Stimulated activated CD8-positive, alpha-beta memory T cell treated with anti-CD3 and anti-CD28 coated beads, Interleukin-15, amount 100 ng/mL, for 24 hours (primary cell): ENCODE results near the gene MPZL3.
"Not testable (repeated sequence)": the region's sequence is repeated elsewhere in the genome, so short reads cannot be mapped to it uniquely, and the experiment has no call there.

ENCODE experiments used
- DNase-seq: peaks from one replicate; pipeline ENCODE4 v3.0.0-alpha.2; 2020; ENCODE audit warnings: low read depth

MPZL3 gene

DNA sequence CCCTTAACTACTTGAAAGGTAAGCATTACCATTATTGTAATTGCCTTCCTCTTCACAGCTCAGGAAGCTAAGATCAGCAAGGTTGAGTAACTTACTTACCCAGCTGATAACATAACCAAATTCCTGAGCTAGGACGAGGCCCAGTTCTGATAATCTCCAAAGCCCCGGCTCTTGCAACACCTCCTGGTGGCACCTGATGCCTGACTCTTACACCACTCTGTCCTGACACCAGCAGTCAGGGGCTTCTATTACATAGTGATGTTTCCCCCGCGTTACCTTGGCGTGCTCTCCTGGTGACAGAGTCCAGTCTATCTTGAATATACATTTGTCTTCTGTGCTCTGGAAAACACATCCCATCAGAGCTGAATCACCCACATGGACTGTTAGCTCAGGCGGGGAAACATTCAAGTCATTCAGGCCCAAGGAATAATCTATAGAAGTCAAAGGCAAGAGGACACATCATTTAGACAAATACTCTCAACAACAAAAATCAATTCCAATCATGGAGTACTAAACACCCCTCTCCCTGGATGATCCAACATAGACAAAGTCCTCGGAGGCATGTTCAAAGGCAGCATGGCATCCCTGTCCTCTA is 39.9 kb downstream of the MPZL3 start:
- DNase-seq = no peak

DNA sequence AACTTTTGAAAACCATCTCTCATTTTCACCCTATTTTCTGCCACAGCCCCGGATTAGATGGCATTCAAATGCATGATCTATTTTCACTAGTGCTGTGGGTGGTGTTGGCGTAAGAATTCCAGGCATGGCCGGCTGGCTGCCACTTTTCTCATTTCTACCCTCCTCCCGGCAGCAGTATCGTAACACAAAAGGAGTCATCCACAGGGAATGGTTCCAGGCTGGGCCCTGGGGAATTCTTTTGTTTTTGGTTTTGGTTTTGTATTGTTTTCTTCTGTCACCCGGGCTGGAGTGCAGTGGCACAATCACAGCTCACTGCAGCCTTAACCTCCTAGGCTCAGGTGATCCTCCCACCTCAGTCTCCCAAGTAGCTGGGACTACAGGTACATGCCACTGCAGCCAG is 41.2 kb downstream of the MPZL3 start:
- no peak for DNase-seq

DNA sequence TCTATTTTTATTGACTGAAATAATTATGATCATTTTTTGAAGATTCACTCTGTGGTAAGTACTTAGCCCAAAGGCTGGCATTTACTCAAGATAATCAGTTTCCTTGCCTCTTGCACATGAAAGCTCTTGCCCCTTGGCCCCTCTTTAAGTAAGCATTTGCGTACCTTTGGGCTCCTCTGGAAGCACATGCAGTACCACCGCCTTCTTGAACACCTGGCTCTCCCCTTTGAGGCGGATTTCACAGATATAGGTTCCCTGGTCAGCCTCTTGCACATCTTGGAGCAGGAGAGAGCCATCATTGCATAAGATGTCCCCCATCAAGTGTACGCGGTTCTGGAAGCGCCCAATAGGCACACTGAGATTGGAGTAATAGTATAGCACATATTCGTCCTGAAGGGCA is 41.8 kb downstream of the MPZL3 start:
- no peak for DNase-seq

DNA sequence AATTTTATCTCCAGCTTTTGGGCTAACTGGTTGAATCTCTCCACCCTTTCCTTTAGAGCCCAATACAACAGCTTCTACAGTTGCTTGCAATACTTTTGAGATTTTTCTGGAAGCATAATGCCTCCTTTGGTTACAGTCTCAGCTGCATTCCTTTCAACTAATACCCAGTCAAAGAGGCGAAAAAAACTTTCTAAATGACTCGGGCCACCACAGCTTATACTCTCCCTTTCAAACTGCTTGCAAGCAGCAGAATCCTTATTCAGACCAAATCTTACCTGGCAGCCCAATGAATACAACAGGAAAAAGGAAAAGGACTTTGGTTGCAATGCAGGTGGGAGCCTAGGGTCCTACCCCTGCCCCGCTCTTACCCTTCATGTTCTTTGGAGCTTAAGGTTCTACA is 43.1 kb downstream of the MPZL3 start:
- DNase-seq = no peak

DNA sequence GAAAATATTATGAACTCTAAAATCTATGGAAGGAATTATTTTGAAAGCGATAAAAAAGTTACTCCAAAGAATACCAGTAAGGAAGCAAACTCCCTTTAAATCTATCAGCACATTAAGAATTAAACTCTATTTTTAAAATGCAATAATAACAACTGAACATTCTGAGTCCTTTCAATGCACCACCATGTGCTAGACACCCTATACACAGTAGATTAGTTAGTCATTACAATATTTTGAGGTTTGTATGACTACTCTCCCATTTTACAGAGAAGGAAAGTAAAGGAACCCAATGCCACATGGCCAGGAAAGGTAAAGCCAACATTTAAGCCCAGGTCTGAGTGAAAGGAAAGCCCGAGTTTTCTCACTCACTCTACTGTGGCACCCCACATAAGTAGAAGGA is 45.1 kb downstream of the MPZL3 start:
- DNase-seq = no peak

DNA sequence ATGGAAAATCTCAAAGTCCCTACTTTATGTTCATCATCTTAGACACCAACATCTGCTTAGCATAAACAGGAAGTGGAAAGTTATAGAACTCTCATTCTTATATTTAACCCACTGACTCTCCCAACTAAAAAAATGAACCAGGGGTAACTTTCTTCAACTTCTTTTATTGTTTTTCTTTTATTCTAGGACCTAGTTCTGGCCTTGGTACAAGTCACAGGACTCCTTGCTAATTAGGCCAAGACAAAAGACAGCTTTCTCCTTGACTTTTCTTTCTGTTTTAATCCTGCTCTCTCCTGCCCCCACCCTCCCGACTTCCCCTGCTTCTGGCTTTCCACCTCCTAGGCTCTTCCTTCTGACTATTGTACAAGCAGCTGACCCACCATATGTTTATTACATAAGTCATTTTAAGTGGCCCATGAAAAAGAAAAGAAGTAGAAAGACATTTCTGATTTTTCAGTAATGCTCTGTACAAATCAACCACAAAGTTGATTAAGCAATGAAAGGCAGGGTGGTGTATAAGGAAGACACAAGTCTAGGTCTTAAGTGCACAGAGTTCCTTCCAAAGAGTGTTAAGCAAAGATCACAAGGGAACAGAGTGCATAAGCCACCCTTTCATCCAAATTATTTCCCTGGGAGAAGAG is 45.7 kb downstream of the MPZL3 start:
- DNase-seq = no peak

DNA sequence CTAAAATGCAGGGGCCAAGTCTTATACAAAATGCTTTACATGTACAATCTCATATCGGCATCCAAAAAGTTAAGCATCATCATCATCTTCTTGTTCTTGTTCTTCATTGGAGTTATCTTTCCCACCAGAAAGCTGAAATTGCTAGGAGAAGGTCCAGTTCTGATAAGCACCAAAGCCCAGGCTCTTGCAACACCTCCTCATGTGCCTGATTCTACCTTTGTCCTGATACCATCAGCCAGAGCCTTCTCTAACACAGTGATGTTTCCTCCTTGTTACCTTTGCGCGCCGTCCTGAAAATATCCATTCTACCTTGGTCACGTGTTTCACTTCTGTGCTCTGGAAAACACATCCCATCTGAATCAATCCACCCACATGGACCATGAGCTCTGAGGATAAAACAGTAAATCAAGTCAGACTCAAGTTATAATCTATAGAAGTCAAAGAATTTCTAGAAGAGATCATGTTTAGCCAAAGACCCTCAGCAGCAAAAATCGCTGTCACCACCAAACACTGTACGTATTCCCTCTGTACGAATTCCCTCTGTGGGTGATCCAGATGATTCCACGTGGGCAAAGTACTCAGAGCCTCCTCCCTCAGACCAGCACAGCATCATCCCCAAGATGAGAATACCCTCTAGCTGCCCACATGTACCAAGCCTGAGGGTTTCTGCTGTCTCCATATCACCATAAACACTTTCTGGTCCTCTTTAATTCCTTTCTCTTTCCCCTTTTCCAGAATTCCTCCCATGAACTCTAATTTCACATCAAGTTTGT is 46.4 kb downstream of the MPZL3 start:
- no peak for DNase-seq

DNA sequence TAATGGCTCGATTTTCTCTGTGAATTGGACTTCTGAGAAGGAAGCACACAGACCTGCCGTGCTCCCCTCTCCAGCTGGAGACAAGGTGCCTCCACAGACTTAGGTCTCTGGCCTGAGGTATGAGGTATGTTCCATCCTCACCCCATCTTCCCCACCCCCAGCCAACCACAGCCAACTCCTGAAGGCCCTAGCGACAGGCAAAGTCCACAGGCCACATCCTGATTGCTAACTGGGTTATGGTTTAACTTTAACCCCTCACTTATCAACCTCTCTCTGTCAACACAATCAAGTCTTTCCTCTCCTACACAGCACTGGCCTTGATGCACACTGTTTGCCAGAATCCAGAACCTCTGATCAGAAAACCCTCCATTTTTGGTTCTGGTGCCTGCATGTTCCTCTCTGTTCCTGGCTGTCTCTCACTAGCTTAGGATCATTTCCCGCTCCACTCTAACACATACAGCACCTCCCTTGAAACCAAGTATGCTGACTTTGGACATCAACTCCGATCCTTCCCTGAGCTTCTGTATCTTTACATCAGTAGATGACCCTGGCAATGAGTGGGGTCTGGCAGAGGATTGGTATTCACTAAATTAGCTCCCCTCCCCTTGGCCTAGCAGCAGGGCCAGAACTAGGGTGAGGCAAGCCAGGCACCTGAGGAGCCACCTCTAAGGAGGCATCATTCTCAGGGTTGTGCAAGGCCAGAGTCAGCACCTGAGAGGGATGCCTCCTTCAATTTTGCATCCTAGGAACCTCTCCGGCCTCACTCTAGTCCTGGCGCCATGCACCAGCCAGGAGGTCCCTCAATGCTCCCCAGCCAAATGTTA is 49.4 kb downstream of the MPZL3 start:
- no peak for DNase-seq

DNA sequence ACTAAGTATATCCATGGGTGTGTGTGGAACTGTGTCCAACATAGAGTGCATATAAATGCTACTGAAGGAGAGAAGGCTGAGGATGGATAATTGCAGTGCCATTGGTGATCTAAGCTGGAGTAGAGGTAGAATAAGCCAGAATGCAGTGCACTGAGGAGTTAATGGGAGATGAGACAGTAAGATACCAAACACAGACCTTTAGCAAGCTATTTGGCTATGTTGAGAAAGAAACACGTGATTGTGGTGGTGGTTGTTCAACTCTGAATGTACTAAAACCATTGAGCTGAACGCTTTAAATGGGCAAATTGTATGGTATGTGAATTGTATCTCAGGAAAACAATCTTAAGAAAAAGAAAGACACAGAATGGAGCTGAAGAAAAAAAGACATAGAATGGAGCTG is 50.2 kb downstream of the MPZL3 start:
- no peak for DNase-seq

DNA sequence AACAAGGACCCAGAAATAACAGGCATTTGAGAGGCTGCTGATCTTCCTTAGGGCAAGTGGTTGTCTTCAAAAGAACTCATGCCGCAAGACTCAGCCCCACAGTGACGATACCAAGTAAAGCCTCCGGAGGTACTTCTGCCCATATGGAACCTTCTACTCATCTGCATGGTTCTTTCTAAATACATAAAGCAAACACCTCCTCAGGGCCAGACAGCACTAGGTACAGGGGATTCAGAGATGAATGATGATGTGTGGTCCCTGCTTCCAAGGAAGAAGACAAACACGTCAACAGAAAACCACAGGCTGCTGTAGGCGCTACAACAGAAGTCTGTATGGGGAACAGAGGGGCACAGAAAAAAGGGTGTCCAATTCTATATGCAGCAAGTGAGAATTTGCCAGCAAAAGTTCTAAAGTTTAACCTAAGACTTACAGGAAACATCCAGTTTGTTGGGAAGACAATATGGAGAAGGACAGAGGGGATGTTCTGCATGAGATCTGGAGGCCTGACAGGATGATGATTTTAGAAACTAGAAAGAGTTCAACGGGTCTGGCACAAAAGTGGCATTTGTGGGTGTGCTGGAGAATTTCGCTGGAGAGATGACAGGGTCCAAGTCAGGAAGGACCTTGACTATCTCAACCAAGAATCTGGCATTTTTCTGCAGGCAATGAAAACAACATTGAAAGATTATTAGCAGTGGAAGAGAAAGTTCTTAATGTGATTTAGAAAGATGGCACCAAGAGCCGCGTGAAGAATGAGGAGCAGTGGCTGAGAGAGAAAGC is 51.1 kb downstream of the MPZL3 start:
- no peak for DNase-seq

DNA sequence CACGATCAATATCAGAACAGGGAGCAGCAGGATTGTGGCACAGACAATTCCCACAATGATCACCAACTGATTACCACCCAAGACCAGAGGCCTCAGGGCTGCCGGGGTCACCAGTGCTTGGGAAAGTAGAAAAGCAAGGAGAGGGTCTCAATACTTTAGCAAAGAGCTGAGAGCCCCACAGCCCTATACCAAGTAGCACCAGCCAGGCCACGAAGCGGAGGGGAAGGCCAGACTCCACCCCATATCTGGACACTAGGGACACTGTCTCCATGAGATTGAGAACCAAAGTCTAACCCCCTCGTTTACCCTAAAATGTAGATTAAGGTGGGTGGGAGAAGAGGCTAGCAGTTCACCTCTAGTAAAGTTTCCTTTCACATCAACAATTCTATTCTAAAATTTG is 51.7 kb downstream of the MPZL3 start:
- no peak for DNase-seq

DNA sequence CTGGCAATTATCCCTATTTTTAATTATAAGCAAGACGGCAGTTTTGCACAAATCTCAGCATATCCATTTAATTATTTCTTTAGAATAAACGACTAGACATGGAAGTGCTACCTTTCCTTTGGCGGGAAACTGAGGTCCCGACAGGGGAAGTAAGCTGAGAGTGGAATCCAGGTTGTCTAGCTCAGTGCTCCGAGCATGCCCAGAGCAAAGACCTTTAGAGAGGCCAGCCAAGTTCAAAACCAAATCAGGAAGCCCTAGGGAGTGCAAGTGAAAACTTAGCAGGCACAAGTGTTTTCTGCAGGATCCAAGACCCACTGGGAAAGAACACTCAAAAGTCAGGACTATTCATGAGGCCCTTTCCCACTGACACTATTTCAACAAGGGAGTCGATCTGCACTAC is 53.0 kb downstream of the MPZL3 start:
- DNase-seq = no peak

DNA sequence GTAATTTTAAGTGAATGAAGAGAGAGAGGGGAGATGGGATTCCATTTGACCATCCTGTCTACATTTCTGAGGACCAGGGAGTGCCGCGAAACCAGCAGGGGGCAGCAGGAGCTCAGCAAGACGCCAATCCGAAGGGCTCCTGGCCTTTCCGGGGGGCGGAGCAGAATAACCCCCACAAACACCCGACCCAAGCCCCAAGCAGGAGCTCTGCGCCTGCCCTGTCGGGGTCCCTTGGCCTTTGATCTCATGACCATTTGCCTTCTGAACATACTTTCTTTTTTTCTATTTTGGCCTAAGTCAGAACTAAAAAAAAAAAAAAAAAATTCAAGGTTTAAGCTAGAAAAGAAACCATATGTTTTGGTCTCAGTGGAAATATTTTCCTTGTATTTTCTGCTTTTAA is 53.8 kb downstream of the MPZL3 start:
- peak; percentile 58 for DNase-seq

DNA sequence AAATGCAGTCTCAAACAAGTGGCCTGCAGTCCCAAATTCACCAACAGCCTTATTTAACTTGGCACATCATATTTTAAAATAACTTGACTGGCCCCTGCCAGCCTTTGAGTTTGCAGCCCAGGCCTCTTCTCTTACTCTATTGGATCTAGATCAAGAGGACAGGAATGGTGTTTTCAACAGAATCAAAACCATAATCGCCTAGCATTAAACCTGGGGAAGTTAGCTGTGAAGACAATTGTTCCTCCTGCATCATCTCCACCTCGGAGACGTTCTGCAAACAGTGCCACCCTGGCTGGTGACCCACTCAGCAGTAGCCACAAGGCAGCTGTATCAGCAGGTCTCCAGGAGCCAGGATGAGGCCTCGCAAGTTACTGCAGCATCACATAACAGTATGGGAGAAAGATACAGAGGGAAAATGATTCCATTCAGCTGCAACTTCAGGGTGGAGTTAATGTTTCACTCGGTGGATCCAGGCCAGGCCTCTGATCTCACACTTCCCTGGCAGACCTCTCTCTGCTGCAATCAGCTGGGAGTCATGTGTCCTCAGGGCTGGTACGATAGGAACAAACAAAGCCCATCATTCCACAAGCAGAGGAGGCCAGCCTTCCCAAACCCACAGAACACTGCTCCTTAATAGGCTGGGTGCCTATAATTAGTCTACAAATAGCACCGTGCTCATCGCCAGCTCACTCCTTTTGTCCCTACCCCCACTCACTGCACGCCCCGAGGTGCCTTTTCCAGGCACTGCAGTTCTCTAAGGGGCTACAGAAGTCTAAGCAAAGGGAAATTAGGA is 57.1 kb downstream of the MPZL3 start:
- no peak for DNase-seq

DNA sequence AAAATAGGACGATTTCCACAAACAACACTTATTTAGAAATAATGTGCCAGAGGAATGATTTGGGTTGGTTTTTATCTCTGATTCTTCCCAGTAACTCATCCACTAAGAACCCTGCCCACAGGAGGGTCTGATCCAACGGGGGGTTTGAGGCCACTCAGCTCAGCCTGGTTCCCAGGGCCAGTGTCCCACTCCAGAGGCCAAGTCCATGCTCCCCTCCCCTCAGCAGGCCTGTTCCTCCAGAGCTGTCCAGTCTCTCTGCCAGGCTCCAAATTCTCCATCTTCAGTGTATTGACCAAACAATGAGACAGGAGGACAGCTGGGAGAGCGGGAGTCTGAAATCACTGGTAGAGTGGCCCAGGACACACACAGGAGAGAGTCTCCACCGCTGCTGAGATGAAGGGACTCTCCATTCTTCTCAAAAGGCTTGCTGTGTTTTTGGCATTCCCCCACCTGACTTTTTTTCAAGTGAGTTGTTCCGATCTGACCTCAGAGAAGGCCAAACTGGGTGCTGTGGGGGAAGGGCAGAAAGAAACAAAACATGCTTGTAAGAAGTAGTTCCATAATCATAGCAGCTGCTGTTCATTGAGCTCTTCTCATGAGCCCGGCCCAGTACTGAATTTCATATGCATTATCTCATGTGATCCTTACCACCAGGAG is 58.1 kb downstream of the MPZL3 start:
- no peak for DNase-seq

DNA sequence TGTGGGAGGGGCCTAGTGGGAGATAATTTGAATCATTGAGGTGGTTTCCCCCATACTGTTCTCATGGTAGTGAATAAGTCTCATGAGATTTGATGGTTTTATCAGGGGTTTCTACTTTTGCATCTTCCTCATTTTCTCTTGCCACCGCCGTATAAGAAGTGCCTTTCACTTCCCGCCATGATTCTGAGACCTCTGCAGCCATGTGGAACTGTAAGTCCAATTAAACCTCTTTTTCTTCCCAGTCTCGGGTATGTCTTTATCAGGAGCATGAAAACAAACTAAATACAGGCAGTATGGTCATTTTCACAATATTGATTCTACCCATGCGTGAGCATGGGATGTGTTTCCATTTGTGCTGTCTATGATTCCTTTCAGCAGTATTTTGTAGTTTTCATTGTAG is 59.3 kb downstream of the MPZL3 start:
- not testable (repeated sequence) for DNase-seq

DNA sequence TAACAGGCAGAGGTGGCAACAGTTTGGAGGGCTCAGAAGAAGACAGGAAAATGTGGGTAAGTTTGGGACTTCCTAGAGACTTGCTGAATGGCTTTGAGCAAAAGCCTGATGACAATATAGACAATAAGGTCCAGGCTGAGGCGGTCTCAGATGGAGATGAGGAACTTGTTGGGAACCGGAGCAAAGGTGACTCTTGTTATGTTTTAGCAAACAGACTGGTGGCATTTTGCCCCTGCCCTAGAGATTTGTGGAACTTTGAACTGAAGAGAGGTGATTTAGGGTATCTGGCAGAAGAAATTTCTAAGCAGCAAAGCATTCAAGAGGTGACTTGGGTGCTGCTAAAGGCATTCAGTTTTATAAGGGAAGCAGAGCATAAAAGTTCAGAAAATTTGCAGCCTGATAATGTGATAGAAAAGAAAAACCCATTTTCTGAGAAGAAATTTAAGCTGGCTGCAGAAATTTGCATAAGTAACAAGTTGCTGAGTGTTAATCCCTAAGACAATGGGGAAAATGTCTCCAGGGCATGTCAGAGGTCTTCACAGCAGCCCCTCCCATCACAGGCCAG is 61.1 kb downstream of the MPZL3 start:
- DNase-seq = not testable (repeated sequence)

DNA sequence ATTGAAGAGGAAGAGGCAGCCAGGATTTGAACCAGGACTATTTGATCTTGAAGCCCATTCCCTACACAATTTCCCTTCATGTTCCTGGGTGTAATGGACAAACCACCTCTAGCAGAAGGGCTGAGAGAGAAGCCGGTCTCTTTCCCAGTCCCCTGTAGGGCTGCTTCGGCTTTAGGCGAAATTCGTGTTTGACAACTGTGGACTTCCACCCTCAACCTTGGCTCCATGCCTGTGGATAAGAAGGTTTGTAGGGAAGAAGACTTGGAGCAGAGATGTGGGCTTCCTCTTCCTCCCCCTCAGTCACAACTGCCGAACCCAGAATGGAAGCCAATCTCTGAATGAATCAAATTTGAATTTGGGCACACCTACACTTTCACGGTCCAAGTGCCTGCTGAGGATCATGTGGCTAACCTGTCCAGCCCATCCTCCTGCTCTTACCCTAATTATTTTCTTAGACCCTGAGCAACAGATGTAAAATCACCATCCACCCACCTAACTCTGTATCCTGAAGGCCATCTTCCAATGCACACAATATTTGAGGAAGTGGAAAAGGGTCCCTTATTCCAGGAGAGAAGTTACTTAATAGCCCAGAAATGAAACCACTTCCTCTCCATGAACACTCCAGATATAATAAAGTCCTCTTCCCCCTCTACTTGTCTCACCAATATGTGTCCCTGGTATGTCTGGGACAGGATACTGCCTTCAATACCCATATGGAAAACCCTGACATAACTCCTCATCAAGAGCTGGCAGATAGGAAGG is 65.6 kb downstream of the MPZL3 start:
- no peak for DNase-seq

DNA sequence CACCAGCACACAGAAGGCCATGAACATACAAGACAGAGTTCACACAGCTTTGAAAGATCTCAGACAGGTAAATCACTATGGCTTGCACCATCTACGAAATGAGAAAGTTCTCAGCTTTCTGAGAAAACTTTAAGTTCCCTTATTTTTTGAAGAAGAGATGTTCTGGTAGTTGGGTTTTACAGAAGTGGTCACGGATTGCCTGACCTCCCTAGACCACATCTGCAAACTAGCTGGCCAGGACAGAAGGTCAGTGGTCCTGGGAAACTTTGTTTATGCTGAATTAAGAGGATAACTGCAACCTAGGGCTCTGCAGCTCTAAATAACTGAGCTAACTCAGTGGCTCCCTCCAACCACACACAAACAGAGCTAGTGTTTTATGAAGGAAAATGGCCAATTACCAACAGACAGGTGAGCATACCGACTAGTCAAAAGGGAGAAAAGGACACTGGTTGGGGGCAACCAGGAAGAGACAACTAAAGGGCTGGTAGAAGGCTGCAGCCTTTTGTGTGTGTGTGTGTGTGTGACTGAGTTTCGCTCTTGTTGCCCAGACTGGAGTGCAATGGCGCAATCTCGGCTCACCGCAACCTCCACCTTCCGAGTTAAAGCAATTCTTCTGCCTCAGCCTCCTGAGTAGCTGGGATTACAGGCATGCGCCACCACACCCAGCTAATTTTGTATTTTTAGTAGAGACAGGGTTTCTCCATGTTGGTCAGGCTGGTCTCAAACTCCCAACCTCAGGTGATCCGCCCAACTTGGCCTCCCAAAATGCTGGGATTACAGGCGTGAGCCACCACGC is 67.2 kb downstream of the MPZL3 start:
- DNase-seq = no peak
